HepG2 (cell line): ENCODE data around the gene KLHL12. TPM values are rescaled to one million over a fixed set of nuclear protein-coding genes. Genes with fewer than 3 reads are reported as not detected.

Experiments used
- AKAP8 ChIP-seq: sonication (generic); formaldehyde crosslinking; IDR thresholded peaks from 2 replicates; pipeline ENCODE4 v1.5.1; 2020; ENCODE audit warnings: mild to moderate bottlenecking, missing genetic modification reagents
- BATF2 ChIP-seq: sonication (generic); formaldehyde crosslinking; IDR thresholded peaks from 2 replicates; pipeline ENCODE4 v1.8.0; 2022; ENCODE audit warnings: mild to moderate bottlenecking, missing genetic modification reagents, moderate library complexity
- CSRNP2 ChIP-seq: sonication (generic); formaldehyde crosslinking; conservative IDR thresholded peaks from 2 replicates; pipeline ENCODE4 v1.8.0; 2022; ENCODE audit warnings: low read depth, missing genetic modification reagents
- FLYWCH1 ChIP-seq: sonication (generic); formaldehyde crosslinking; IDR thresholded peaks from 2 replicates; pipeline ENCODE4 v1.8.1; 2023; ENCODE audit warnings: mild to moderate bottlenecking, missing genetic modification reagents
- HIVEP1 ChIP-seq: sonication (generic); formaldehyde crosslinking; IDR thresholded peaks from 2 replicates; pipeline ENCODE4 v1.4.0; 2020; ENCODE audit warnings: mild to moderate bottlenecking, missing genetic modification reagents
- HOXA5 ChIP-seq: sonication (generic); formaldehyde crosslinking; IDR thresholded peaks from 2 replicates; pipeline ENCODE4 v1.4.0; 2020; ENCODE audit warnings: missing genetic modification reagents
- KDM2A ChIP-seq: sonication (generic); formaldehyde crosslinking; IDR thresholded peaks from 2 replicates; pipeline ENCODE4 v1.4.0; 2020; ENCODE audit warnings: low read depth, missing genetic modification reagents, borderline replicate concordance
- KDM4B ChIP-seq: sonication (generic); formaldehyde crosslinking; IDR thresholded peaks from 2 replicates; pipeline ENCODE4 v1.4.0; 2020; ENCODE audit warnings: missing genetic modification reagents
- KDM5B ChIP-seq: sonication (generic); formaldehyde crosslinking; IDR thresholded peaks from 2 replicates; pipeline ENCODE4 v1.4.0; 2020; ENCODE audit warnings: missing genetic modification reagents, mild to moderate bottlenecking, borderline replicate concordance
- MBNL3 ChIP-seq: fragments of 250-450 bp; sonication (Bioruptor Pico); conservative IDR thresholded peaks from 2 replicates; pipeline ENCODE4 v1.8.0; 2022; ENCODE audit warnings: mild to moderate bottlenecking, inconsistent platforms
- POGZ ChIP-seq: sonication (generic); formaldehyde crosslinking; IDR thresholded peaks from 2 replicates; pipeline ENCODE4 v1.4.0; 2020; ENCODE audit warnings: mild to moderate bottlenecking, missing genetic modification reagents
- PRPF4 ChIP-seq: fragments of 200-400 bp; formaldehyde crosslinking; IDR thresholded peaks from 2 replicates; pipeline ENCODE4 v1.6.1; 2016; ENCODE audit warnings: low read length, low read depth; ENCODE audit not compliant: poor library complexity, severe bottlenecking
- ZKSCAN8 ChIP-seq: IDR thresholded peaks from 2 replicates; pipeline ENCODE4 v1.6.1; 2016; ENCODE audit warnings: borderline replicate concordance, missing genetic modification reagents, missing compliant biosample characterization
- ZNF138 ChIP-seq: sonication (generic); formaldehyde crosslinking; IDR thresholded peaks from 2 replicates; pipeline ENCODE4 v1.5.0; 2020; ENCODE audit warnings: mild to moderate bottlenecking, low read depth, missing genetic modification reagents
- ZNF224 ChIP-seq: sonication (generic); formaldehyde crosslinking; IDR thresholded peaks from 2 replicates; pipeline ENCODE4 v1.5.0; 2020; ENCODE audit warnings: mild to moderate bottlenecking, missing genetic modification reagents
- ZNF563 ChIP-seq: sonication (generic); formaldehyde crosslinking; IDR thresholded peaks from 2 replicates; pipeline ENCODE4 v1.8.0; 2022; ENCODE audit warnings: mild to moderate bottlenecking, moderate library complexity, missing genetic modification reagents
- ZNF709 ChIP-seq: sonication (generic); formaldehyde crosslinking; IDR thresholded peaks from 2 replicates; pipeline ENCODE4 v1.5.0; 2020; ENCODE audit warnings: mild to moderate bottlenecking, missing genetic modification reagents
- ZNF777 ChIP-seq: sonication (generic); formaldehyde crosslinking; IDR thresholded peaks from 2 replicates; pipeline ENCODE4 v1.4.0; 2020; ENCODE audit warnings: missing genetic modification reagents
- ZNF790 ChIP-seq: sonication (generic); formaldehyde crosslinking; IDR thresholded peaks from 2 replicates; pipeline ENCODE4 v1.8.0; 2022; ENCODE audit warnings: missing genetic modification reagents, mild to moderate bottlenecking, borderline replicate concordance
- polyA plus RNA-seq, 8 experiments: library from polyadenylated mRNA; depleted of rRNA in 3 of 8; stranded (reverse) in 7 of 8; unstranded in 1 of 8; fragments of >200 nt; fragmentation: Illumina TruSeq in 4 of 8; extraction: Trizol in 4 of 8; gene quantifications; 2 replicates each; pipeline versions ENCODE4 v1.2.1 to v1.2.3, GENCODE V29; 2011 to 2016; ENCODE audit warnings: low read depth in 4 of 8, missing spikeins in 1 of 8, mixed read lengths in 1 of 8; ENCODE audit not compliant: insufficient read depth in 1 of 8
- total RNA-seq, 5 experiments: library from RNA; depleted of rRNA; stranded (reverse); fragments of >200 nt; fragmentation: Illumina TruSeq; extraction: Trizol; gene quantifications; 2 replicates each; pipeline ENCODE4 v1.2.3, GENCODE V29; 2016; ENCODE audit warnings: low read depth in 1 of 5
- TF ChIP-seq, protein P1 (sequence below): sonication (generic); formaldehyde crosslinking; IDR thresholded peaks from 2 replicates; pipeline ENCODE4 v1.8.0; 2022; ENCODE audit warnings: missing genetic modification reagents, low read depth, mild to moderate bottlenecking, borderline replicate concordance
- TF ChIP-seq, protein P2 (sequence below): sonication (generic); formaldehyde crosslinking; IDR thresholded peaks from 2 replicates; pipeline ENCODE4 v1.5.0; 2020; ENCODE audit warnings: missing genetic modification reagents
- TF ChIP-seq, protein P3 (sequence below): sonication (generic); formaldehyde crosslinking; IDR thresholded peaks from 2 replicates; pipeline ENCODE4 v1.5.0; 2020; ENCODE audit warnings: mild to moderate bottlenecking, missing genetic modification reagents, borderline replicate concordance
- TF ChIP-seq, protein P4 (sequence below): sonication (generic); formaldehyde crosslinking; IDR thresholded peaks from 2 replicates; pipeline ENCODE4 v1.4.0; 2020; ENCODE audit warnings: mild to moderate bottlenecking, missing genetic modification reagents

Gene KLHL12
- total and polyA plus RNA-seq, 2 of the 13 experiments (the other 11 are each of a cell fraction or from before 2014, with no cell fraction given): 19.2 to 25.2 TPM

DNA sequence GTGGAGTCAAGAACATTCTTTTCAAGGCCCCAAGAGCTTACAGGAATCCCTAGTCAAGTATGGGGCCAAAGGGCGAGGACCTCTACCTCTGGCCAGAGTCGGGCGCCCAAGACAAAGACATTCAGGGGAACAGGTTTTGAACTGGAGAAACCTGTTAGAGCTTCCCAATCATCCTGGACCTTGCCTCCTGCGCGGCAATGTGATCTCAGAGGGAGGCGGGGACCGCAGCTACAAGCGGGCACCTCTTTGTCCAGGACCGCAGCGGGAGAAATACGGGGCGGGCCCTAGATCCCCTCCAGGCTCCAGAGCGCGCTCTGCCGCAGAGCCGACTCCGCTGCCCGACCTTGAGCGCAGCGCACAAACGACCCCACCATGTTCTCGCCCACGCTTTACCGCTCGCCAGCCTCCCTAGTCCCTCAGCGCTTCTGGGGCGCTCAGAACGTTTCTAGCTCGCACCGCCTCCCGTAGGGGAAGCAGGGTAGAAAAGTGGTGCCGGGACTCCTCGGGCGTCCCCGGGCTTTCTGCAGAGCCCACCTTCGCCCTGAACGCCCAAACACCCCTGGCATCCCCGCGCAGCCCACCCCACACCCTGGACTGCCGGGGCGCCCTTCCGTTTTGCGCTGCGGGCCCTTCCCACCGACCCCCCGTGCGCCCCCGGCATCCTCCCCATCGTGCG is 66.2 kb downstream of the KLHL12 start (continued):
- TF ChIP-seq, protein P1, sequence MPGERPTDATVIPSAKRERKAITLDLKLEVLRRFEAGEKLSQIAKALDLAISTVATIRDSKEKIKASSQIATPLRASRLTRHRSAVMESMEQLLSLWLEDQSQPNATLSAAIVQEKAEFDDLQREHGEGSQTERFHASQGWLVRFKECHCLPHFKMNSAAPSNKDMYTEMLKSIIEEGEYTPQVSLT (CRISPR knock-in tag): no peak
- no peak for TF ChIP-seq FLYWCH1
- TF ChIP-seq BATF2 (CRISPR knock-in tag): no peak
- no peak for TF ChIP-seq PRPF4
- no peak for TF ChIP-seq AKAP8
- TF ChIP-seq, protein P2, sequence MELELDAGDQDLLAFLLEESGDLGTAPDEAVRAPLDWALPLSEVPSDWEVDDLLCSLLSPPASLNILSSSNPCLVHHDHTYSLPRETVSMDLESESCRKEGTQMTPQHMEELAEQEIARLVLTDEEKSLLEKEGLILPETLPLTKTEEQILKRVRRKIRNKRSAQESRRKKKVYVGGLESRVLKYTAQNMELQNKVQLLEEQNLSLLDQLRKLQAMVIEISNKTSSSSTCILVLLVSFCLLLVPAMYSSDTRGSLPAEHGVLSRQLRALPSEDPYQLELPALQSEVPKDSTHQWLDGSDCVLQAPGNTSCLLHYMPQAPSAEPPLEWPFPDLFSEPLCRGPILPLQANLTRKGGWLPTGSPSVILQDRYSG (CRISPR knock-in tag): no peak
- no peak; the same call in 1 of the 2 replicates for TF ChIP-seq ZNF777 (CRISPR knock-in tag)
- no peak for TF ChIP-seq MBNL3 (CRISPR knock-in tag)
- TF ChIP-seq HOXA5 (CRISPR knock-in tag): no peak; the same call in 1 of the 2 replicates
- no peak; the same call in 1 of the 2 replicates for TF ChIP-seq ZNF790 (CRISPR knock-in tag)
- TF ChIP-seq HIVEP1 (CRISPR knock-in tag): no peak
- TF ChIP-seq ZNF138 (CRISPR knock-in tag): no peak
- no peak for TF ChIP-seq CSRNP2 (CRISPR knock-in tag)
- TF ChIP-seq ZKSCAN8: no peak
- TF ChIP-seq KDM4B (CRISPR knock-in tag): no peak
- TF ChIP-seq ZNF563 (CRISPR knock-in tag): no peak
- TF ChIP-seq POGZ: 0 out of 2 replicates have a peak, but pooled peaks have one; percentile 23
- TF ChIP-seq, protein P3, sequence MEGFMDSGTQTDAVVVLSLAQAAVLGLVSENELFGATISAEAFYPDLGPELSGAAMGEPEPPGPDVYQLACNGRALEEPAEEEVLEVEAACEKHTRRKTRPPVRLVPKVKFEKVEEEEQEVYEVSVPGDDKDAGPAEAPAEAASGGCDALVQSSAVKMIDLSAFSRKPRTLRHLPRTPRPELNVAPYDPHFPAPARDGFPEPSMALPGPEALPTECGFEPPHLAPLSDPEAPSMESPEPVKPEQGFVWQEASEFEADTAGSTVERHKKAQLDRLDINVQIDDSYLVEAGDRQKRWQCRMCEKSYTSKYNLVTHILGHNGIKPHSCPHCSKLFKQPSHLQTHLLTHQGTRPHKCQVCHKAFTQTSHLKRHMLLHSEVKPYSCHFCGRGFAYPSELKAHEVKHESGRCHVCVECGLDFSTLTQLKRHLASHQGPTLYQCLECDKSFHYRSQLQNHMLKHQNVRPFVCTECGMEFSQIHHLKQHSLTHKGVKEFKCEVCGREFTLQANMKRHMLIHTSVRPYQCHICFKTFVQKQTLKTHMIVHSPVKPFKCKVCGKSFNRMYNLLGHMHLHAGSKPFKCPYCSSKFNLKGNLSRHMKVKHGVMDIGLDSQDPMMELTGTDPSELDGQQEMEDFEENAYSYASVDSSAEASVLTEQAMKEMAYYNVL (CRISPR knock-in tag): 0 out of 2 replicates have a peak, but pooled peaks have one; percentile 54
- TF ChIP-seq KDM5B (CRISPR knock-in tag): no peak
- TF ChIP-seq KDM2A (CRISPR knock-in tag): peak; percentile 70
- TF ChIP-seq, protein P4, sequence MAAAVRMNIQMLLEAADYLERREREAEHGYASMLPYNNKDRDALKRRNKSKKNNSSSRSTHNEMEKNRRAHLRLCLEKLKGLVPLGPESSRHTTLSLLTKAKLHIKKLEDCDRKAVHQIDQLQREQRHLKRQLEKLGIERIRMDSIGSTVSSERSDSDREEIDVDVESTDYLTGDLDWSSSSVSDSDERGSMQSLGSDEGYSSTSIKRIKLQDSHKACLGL (CRISPR knock-in tag): no peak; the same call in 1 of the 2 replicates
- TF ChIP-seq ZNF224 (CRISPR knock-in tag): no peak
- no peak for TF ChIP-seq ZNF709 (CRISPR knock-in tag)
